GM21390 (cell line): ENCODE results near the gene PLA2G15.

ENCODE experiments used
- ATAC-seq: cut with Tn5 transposase; IDR thresholded peaks from one replicate; pipeline ENCODE4 v1.9.1; 2021; ENCODE audit not compliant: unreplicated experiment

Gene PLA2G15, protein sequence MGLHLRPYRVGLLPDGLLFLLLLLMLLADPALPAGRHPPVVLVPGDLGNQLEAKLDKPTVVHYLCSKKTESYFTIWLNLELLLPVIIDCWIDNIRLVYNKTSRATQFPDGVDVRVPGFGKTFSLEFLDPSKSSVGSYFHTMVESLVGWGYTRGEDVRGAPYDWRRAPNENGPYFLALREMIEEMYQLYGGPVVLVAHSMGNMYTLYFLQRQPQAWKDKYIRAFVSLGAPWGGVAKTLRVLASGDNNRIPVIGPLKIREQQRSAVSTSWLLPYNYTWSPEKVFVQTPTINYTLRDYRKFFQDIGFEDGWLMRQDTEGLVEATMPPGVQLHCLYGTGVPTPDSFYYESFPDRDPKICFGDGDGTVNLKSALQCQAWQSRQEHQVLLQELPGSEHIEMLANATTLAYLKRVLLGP

DNA sequence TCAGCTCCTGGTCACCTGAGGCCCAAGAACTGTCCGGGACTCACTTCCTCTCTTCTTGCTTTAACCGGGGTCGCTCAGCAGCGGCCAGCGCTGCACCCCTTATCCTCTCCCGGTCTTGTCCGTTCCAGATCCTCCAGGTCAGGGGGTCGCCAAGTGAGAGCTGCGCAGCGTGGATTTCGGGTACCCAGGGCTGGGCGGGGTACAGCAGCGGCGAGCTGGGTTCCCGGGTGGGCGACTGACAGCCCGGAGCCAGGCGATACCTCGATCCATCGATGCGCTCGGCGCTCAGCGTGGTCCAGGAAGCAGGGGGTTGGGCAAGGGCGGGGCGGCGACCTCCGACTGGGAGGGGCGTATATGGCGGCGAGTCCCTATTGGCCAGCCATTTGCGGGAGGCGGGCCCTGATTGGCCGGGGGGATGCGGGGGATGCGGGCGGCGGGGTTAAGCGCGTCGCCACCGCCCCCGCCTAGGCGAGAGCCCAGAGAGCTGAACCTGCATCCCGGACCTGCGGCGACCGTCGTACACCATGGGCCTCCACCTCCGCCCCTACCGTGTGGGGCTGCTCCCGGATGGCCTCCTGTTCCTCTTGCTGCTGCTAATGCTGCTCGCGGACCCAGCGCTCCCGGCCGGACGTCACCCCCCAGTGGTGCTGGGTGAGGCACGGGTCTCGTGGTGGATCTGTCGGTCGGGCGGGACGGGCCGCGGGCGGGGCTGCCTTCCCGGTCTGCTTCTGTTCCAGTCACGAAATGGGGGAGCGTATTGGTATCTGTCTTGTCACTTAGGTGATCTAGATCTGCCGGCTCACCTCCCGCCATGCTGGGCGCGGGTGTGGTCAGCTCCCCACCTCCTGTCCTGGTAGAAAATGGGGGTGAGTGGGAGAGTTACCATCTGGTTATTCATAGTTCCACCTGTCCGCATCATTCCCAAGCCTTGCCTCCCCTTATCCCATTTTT lies at the start of gene PLA2G15:
TSS of gene PLA2G15 (plus strand) at position 471 of the 951 bp plus-strand sequence. CDS start at position 525, 54 bp downstream.
- peak; percentile 92 for ATAC-seq

DNA sequence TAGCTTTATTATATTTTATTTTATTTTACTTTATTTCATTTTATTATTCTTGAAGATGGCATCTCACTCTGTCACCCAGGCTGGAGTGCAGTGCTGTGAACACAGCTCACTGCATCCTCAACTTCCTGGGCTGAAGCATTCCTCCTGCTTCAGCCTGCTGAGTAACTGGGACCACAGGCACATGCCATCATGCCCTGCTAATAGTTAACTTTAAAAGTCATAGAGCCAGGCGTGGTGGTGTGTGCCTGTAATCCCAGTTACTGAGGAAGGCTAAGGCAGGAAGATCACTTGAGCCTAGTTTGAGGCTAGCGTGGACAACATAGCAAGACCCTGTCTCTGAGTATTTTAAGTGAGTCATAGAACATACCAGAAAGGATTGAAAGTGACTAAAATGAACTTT lies 47.9 kb upstream of the PLA2G15 start:
- ATAC-seq = no peak

DNA sequence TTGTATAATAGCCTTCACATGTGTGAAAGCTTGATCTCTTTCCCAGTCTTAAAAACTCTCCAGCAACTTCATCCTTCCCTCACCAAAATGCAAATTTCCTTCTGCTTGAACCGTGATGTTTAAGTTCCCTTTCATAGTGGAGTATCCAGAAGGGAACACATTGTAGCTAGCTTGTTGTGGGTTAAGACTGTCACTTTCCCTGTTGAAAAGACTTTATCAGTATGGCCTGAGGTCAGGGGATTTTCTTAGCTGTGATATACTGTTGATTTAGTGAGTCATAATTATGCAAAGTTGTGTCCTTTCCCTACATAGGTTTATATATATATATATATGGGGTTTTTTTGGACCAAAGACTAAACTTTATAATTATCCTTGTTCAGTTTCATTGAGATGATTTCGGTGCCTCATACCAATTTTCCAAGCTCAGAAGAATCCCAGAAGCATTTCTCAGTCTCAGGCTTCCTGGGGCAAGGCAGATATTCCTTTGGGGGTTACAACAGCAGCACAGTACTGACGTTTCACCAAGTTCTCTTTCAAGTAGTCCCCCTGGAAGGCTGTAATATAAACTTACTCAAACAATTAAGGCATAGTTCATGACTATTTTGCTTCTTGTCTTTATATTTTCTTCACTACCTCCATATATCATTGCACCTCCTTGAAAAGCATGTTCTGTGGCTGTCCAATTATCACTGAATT lies 44.9 kb upstream of the PLA2G15 start:
- ATAC-seq = no peak

DNA sequence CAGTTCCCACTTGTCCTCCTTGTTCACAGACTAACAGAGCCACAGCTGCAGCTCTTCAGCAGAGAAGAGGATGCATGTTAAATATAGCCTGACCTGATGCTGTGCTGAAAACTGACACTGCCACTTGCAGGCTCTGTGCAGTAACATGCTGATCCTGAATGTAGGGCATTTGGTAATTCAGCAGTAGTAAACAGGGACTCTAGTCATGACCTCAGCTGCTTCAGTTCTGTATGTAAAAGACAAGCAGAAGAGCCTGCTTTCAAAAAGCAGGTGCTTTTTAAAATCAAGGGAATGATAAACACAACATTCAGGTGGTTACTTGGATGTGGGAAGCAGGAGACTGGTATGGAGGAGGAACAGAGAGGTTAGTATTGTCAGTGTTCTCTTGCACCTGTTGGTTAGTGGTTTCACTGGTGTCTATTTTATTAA lies 43.1 kb upstream of the PLA2G15 start:
- no peak for ATAC-seq

DNA sequence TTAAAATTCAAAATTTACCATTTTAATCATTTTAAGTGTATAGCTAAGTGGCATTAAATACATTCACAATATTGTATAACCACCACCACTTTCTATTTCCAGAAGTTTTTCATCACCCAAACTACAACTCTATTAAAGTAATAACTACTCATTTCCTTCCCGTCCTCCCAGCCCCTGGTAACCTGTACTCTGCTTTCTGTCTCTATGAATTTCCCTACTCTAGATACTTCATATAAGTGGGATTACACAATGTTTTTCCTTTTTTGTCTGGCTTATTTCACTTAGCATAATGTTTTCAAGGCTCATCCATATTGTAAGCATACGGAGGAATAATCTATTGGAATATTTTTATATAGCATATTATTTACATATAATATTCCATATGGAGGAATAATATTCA lies 38.9 kb upstream of the PLA2G15 start:
- ATAC-seq = no peak

DNA sequence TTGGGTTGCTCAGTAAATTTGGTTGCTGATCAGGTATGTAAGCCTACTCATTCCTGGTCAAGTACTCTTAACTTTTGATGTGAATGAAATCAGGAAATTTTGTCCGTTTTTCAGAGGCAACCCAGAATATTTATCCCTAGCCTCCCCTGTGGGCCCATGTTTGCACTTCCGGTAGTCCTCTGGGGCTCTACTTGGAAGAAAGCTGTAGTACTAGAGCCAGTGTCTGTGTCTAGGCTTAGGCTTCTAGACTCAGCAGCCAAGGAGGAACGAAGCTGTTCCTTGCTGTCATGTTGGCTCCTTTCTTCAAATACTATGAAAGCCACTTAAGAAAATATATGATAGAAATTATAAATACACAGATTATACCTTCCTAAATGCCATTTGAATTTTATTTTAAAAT lies 30.4 kb upstream of the PLA2G15 start:
- no peak for ATAC-seq

DNA sequence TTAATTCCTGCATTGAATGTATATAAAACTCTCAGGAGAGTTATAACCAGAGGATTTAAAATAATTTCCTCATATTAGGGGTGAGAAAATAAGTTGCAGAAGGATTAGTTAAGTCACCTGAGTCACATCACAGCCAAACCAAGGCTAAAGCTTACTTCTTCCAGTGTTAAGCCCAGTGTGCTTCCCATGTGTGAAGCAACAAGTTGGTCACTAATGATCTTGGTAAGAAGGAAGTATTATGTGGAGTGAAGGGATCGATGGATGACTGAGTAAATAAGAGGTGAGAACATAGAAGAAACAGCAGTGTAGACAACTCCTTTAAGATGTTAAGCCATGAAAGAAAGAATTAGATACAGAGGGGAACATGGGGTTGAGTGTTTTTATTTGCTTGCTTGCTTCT lies 29.9 kb upstream of the PLA2G15 start:
- ATAC-seq = no peak

DNA sequence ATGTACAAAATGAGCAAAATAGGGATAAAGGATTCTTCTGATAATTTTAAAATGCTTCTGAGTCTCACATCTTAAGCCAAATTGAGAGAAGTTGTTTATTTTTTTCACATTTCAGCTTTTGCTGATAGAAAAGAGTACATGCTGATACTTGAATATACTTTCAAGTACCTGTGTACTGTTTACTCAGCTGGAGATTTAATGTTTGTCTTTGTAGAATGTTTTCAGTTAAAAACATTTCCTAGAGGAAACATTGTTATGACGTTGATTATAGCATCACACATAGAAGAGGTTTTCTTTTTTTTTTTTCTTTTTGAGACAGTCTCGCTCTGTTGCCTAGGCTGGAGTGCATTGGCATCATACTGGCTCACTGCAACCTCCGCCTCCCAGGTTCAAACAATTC lies 28.9 kb upstream of the PLA2G15 start:
- no peak for ATAC-seq

DNA sequence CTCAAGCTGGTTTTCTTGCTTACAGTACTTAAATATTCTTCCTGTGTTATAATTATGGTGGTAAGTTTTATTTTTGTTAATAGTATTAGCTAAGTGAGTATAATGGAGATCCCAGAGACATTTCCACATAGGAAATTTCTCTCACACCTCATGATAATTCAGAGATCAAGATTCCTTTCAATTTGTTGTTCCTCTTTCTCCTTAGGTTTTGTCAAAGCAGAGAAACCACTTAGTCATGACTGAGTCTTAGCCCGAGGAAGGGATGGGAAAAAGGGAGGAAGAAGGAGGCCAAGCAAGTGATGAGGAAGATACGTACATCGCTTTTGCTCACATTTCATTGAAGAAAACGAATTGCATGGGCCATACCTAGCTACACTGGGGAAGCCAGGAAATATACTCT lies 27.7 kb upstream of the PLA2G15 start:
- no peak for ATAC-seq

DNA sequence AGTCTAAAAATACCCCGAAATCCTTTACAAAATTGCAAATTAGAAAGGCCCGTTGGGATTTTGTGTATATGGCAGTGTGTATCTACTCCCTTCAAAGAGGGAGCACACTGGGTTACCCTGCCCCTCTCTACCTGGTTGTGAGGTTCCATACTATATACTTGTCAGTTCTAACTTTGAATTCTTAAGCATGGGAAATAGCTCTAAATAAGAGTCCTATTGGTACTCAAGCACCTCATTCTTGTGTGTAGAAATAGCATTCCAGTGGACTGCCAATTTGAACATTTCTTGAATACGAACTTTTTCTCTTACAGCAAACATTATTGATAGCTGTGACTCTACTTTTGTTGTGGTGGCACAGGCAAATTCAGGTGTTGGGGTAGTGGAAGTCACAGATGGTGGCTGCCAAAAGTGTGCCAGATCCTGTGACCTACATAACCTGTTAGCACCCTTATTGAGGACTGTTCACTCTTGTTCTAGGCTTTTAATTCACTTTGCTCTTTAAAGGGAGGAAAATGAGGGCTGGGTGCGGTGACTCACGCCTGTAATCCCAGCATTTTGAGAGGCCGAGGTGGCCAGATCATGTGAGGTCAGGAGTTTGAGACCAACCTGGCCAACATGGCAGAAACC lies 25.3 kb upstream of the PLA2G15 start:
- no peak for ATAC-seq

DNA sequence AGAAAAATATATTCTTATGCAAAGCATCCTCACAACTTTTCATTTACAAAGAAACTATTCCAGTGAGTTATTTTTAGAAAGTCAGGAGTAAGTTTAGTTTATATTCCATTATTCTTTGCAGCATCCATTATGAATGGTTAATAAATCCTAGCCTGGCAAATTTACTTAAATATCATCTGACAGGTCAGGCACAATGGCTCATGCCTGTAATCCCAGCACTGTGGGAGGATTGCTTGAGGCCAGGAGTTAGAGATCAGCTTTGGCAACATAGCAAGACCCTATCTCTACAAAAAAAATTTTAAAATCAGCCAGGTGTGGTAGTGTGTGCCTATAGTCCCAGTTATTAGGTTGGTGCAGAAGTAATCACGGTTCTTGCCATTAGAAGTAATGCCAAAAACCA lies 22.1 kb upstream of the PLA2G15 start:
- ATAC-seq = no peak

DNA sequence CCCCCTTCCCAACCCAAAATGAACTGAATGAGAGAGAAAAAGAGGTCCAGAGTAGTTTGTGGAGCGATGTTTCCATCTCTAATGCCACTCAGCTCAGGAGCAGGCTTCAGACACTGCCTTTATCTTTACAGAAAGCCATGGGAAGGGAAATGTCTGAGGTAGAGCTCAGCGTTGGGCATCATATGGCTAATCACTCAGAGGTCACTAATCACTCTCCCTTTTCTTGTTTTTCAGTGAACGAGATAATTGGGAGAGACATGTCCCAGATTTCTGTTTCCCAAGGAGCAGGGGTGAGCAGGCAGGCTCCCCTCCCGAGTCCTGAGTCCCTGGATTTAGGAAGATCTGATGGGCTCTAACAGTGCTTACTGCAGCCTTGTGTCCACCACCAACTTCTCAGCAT lies 19.1 kb upstream of the PLA2G15 start:
- ATAC-seq = no peak

DNA sequence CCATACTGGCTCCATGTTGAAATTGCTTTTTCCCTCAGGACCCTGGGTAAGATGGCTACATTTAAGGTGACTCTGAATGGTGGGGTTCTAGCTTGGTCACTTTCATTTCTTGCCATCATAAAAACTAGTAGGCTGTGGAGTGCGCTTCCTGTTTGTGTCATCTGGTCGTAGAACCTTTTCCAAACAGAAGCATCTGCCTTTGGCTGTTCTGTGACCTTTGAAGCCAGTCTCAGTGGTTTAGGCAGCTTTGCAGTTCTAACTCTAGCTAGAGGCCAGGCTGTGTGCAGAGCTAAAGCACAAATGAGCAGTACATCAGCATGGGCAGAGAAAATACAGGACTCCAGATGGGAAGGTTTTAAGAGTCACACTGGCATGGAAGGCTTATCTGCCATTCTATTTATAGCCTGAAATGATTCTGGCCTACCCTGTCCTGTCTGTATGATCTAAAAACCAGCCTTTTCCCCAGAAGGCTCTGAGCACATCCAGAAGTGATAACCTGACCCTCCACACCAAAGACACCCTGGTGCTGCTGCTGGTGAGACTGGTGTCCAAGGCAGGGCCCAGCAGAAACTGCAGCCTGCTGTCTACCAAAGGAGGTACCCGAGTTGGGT lies 17.9 kb upstream of the PLA2G15 start:
- ATAC-seq = no peak

DNA sequence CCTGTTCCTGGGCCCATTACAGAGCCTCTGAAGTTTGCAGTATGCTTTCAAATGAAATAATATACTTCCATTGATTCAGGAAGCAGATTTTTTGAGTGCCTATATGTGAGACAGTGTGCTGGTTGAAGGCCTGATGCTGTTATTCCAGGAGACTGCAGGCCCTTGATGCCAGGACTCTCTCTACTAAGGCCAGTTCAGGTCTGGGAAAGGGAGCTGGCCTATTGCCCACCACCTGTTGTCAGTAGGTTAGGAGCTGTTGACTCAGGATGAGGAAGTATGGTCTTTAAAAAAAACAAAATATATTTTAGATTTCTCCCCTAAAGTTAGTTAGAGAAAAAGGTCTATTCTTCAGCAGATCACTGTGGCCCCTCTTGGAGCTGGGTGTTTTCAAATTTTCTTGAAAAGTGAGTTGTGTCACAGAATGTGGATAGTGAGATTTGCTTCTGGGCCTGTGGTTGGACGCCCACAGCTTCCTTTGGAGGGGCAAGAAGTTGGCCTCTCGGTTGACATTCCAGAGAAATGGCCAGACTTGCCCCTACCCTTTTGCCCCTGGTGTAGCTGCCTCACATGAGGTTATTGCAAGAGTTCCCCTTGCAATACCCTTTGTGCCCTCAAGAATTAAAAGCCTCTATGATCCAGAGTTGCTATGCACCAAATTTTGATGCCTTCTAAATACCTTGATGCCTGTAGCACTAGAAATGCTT lies 17.2 kb upstream of the PLA2G15 start:
- no peak for ATAC-seq

DNA sequence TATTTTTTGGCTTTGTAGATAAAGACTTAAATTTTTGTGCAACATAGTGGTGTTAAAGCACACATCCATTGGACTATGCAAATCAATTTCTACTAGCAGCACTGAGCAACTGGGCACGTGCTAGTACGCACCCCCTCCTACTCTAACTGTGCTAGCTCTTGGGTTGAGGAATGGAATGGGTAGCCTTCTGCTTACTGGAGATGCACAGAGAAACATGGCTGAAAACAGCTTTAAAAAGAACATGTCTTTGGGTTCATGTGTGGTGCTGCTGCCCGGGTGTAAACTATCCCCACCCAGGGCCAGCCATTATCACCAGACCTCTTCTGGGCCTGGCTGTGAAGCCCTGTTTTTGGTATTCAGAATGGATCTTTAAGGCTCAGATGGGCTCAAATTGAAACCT lies 16.5 kb upstream of the PLA2G15 start:
- ATAC-seq = no peak

DNA sequence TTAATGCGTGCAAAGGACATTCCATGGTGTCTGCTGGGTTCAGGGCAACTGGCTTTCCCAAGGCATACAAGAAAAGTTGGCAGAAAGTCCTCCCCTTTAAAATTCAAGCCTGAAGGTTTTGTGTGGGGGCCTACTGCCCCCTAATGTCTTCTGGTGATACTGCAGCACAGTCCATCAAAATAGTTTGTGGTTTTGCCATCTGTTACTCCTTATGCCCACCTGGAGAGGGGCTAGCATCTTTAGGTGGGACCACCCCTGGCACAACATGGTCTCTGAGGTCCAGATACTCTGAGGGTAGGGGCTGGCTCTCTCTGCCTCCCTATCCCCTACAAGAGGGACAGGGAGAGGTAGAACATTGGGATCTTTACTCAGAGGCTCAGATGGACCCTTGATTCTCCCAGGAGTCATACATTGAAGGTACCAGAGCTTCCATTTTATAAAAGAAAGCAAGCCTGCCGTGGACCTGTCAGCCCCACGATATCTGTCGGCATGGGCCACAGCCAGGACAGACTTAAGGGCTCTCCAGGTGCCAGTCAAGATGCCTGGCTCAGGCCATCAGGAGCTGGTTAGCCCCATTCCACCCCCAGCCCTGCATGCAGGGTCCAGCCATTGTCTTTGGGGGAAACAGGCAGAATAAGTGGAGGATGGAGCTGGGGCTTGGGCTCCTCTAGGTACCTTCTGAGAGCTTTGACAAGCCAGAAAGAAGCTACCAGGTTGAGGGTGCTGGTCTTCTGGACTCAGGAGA lies 15.6 kb upstream of the PLA2G15 start:
- ATAC-seq = no peak

DNA sequence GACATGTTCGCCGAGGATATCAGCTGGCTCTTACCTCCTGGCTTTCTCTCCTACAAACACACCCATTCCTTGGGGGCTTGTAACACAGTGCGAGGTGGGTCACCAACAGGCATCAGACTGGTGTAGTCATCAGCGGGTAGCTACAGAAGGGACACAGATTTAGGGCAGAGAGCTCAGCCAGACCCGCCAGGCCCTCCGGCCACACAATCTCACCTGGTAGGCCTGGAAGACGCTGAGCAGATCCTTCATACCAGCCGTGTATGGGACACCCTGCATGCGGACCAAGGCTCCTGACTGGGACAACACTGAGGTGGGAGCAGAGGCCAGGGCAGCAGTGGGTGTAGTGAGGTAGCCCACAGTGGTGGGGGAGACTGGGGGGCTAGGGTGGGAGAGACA lies 15.0 kb upstream of the PLA2G15 start:
- no peak for ATAC-seq

DNA sequence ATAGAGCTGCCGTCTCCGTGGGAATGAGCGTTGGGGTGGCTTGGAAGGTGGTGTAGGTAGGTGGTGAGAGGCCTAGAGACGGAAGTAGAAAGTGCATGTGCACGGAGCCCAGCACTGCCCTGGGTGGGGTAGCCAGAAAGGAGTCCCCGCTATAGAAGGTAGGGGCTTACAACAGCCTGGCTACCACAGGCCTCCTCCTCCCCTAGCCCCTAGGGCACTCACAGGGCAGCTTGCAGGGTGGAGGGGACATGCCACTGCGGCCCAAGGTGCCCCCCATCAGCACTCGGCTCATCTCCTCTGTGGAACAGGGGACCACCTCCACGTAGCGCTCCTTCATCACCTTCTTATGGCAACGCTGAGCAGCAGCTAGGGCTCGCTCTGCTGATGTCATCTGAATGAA lies 14.2 kb upstream of the PLA2G15 start:
- no peak for ATAC-seq
